ENCODE data around the gene INSR.
A peak's percentile ranks its signal among the peaks of the same experiment; 100 is the strongest.
"Not testable (repeated sequence)": the region's sequence is repeated elsewhere in the genome, so short reads cannot be mapped to it uniquely, and the experiment has no call there.

Gene INSR

DNA sequence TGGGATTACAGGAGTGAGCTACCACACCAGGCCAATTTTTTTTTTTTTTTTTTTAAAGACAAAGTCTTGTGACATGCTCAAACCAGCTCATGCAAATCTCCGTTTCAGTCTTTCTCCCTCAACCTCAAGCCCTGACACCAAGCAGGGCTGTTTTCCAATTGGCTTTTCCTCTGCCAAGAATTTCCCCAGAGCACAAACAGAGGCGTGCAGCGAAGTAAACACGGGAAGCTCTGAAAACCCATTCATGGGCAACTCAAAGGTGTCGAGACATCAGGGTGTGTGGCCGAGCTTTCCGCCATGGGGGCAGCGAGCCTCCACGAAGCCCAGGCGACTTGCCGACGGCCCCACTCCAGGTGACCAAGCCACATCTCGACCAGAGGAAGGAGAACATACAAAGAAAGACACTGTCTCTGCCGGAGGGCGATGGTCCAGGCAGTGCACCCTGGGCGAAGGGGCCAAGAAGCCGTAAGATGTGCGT lies 70.0 kb downstream of the INSR start:
- no peak for DNase-seq (ENCODE audit: low spot score)

DNA sequence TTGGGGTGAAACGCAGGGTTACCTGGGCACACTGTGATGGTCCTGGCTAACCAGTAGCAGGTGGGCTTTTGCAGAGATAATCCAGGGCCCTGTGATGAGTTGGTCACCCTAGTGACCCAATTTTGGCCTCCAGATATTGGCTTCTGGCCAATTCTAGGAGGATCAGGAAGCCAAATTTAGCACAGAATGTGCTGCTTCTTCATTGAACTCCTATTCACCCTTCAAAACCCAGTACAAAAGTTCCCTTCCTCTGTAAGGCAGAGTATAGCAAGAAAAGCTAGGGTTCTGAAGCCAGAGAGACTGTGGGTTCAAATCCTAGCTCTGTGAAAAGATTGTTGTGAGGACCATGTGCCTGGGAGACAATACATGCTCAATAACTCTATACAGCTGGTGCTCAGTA lies 70.8 kb downstream of the INSR start:
- no peak for DNase-seq (ENCODE audit: low spot score)

DNA sequence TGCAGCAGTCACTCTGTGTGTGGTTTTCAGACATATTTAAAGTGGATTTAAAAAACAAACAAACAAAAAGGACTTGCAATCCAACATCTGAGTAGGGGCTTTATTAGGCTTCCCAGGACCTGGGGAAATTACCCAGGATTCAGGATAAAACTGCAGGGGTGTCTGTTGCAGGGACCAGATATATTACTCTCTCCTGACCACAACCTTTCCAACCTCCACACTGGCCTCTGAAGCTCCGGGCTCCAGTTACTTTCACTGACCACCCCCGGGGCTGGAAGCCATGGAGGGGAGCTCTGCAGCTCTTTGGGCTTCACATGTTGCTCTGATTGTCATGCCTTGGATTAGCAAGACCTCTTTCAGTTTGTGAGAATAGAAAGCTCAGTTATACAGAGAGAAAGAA lies 75.2 kb downstream of the INSR start:
- no peak for DNase-seq (ENCODE audit: low spot score)

DNA sequence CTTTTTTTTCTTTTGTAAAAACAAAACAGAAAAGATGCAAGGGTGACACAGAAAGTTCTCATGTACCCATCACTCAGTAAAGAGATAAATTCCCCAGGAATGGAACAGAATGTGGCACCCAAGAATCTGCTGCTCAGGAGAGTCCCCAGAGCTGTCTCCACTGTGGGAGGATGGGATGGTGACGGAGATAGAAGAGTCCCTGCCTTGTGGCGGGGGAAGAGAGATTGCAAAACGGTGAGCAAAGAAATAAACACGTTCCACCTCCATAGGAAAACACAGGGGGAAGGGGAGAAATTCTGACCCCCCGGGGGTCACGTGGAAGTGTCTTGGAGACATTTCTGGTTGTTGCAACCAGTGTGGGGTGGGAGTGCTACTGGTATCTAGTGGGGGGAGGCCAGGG lies 76.4 kb downstream of the INSR start:
- no peak for DNase-seq (ENCODE audit: low spot score)

DNA sequence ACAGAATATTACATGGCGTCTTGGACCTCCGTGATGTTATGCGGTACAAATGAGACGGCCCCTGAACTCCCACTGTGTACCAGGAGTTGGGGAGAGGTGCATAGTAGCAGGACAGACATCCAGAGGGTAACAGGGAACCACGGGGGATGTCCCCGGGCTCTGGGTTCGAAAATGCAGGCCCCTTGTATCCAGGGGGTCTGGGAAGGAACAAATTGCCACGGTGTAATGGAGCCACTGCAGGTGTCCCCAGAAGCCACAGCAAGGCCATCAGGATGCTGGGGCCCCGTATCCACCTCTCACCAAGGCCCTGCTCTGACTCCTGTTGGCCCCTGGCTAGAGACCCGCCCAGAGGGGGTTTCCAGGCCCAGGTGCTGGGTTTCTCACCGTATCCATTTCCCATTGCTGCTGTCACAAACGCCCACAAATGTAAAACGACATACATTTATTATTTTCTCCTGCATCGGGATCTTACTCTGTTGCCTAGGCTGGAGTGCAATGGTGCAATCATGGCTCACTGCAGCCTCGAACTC lies 77.8 kb downstream of the INSR start:
- DNase-seq (ENCODE audit: low spot score), result no peak

DNA sequence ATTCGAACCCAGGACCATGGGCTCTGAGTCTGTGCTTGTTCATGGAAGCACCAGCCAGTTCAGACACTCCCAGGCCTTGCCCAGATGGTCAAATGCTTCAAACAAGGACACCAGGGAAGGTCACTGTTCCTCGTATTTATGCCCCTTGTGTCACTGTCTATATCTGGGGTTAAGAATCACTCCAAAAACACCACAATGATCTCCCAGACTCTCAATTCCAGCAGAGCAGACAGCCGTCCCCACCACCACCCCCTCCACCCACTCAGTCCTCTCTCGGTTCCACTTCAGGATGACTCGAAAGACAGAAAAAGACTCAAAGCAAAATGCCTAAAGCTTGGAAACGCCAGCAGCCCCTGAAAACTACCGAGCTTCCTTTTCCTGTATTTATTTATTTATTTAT lies 79.0 kb downstream of the INSR start:
- no peak for DNase-seq (ENCODE audit: low spot score)

DNA sequence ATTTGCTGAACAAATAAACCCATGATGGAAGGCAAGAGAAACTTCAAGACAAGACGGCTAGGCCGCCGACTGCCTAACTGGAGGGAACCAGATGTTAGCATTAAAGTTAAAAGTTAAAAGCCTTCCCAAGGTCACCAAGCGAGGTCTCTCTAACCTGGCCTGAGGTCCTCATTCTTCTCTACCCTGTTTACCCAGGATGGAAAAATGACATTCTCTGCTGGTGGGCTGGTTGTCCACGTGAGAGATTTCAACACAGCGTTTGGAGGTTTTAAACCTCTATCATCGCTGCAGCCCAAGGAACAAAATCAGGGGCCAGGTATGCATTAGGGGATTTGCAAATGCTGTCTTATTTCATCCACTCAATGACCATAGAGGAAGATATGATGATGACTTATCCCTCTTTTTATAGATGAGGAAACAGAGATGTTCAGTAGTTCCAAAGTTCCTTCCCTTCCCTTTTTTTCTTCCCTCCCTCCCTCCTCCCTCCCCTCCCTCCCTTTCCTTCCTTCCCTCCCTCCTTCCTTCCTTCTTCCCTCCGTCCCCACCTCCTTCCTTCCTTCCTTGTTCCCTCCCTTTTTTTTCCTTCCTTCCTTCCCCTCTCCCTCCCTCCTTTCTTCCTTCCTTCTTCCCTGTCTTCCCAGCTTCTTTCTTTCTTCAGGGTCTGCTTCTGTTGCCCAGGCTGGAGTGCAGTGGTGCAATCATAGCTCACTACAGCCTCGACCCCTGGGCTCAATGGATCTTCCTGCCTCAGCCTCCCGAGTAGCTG lies 79.7 kb downstream of the INSR start:
- DNase-seq (ENCODE audit: low spot score), result no peak

DNA sequence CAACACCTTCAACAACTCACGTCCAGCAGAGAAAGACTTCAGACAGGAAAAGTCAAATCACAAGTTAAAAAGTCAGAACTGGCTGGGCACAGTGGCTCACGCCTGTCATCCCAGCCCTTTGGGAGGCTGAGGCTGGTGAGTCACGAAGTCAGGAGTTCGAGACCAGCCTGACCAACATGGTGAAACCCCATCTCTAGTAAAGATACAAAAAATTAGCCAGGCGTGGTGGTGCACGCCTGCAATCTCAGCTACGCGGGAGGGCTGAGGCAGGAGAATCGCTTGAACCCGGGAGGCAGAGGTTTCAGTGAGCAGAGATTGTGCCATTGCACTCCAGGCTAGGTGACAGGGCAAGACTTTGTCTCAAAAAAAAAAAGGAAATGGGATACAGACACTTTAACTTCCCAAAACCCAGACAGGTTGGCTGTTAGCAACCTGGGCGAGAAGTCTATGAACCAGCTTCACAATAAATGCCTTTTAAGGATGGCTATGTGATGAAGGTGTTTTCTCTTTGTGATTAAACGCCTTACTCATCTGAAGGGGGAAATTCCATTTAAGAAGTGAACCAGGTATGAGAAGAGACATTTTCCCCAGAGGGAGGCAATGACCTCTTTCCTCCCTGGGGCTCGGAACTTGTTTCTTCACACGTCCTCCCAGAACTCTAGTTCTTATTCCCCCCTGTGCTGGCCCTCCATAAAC lies 80.4 kb downstream of the INSR start:
- DNase-seq (ENCODE audit: low spot score), result no peak

DNA sequence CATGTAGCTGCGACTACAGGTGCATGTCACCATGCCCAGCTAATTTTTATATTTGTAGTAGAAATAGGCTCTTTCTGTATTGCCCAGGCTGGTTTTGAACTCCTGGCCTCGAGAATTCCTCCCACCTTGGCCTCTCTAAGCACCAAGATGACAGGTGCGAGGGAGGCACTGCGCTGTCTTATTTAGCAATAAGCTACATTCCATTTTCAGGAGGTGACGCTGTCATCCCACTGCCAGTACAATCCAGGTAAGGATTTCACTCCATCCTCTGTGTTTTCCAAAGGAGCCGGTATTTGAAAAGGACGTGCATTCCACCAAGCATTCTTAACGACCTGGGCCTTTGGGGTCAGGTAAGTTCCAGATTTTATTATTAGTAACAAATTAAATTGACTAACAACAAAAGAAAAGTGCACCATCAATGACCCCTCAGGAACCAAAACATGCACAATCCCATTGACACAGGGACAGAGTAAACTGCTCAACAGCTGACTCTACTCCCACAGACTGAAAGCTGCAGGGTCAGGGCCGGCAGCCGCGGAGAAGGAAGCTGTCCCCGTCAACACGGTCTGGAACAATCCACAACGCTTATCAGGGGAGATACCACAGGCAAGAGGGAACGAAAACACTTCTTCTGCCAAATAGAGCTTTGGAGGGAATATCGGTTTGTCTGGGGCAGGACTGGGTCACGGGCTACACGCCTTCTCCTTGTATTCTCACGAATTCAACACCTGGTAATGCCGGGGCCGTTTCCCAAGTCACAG lies 82.8 kb downstream of the INSR start:
- no peak for DNase-seq (ENCODE audit: low spot score)

DNA sequence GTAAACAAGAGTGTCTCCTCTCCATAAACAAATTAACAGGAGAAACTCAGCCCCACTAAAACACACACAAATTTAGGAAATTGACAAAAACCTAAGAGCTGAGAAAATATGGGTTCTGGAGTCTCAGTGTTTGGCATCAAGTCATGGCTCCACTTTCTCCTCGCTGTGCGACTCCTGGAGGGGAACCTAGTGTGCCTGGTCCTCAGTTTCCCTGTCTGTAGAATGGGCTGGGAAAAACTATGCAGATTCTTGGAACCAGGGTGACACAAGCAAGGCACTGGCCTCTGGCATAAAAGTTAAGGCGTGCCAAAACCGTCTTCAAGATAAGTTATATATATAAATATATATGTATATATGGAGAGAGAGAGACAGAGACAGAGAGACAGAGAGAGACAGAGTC lies 83.9 kb downstream of the INSR start:
- DNase-seq (ENCODE audit: low spot score), result no peak

DNA sequence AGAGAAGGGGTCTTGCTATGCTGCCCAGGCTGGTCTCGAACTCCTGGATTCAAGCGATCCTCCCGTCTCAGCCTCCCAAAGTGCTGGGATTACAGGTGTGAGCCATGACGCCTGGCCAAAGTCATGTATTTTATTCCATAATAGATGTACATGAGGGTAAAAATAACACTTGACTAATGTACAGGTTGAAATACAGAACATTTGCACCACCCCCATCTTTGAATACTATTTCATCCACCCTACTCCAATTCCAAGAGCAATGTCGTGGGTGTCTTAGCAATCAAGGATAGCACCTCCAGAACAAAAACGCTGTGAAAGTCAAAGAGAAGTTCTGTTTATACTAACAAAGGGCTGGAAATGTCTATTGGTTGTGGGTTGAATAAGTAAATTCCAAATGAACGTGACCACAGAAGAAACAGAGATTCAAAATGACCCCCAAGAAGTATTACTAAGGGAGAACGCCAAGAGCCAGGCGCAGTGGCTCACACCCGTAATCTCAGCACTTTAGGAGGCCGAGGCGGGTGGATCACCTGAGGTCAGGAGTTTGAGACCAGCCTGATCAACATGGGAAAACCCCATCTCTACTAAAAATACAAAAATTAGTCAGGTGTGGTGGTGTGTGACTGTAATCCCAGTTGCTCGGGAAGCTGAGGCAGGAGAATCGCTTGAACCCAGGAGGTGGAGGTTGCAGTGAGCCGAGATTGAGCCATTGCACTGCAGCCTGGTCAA lies 84.5 kb downstream of the INSR start:
- not testable (repeated sequence) for DNase-seq (ENCODE audit: low spot score)

DNA sequence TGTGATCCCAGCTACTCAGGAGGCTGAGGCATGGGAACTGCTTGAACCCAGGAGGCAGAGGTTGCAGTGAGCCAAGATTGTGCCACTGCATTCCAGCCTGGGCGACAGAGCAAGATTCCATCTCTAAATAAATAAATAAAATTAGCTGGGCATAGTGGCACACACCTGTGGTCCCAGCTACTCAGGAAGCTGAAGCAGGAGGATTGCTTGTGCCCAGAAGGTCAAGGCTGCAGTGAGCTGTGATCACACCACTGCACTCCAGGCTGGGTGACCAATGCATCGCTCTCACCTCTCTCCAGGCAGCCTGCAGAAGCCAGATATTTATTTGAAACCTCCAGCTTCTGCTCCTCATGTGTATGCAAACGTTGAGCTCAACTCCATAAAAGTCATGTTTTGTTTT lies 85.2 kb downstream of the INSR start:
- not testable (repeated sequence) for DNase-seq (ENCODE audit: low spot score)

DNA sequence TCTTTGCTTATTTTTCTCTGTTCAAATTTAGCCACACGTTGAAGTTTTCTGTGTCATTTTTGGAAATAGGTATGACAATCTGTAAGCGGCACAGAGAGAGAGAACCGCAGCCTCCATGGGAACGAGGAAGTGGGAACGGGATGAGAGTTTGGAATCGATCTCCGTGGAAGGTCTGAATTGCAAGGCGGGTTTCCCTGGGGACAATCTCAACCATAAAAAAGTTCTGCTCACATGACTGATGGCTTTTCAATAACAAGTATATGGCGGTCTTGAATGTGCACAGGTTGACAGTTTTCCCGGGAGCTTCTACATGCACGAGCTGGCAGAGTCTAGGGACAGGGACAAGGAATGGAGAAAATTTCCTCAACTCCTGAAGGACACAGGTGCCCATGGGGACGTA lies 90.9 kb downstream of the INSR start:
- DNase-seq (ENCODE audit: low spot score), result no peak

DNA sequence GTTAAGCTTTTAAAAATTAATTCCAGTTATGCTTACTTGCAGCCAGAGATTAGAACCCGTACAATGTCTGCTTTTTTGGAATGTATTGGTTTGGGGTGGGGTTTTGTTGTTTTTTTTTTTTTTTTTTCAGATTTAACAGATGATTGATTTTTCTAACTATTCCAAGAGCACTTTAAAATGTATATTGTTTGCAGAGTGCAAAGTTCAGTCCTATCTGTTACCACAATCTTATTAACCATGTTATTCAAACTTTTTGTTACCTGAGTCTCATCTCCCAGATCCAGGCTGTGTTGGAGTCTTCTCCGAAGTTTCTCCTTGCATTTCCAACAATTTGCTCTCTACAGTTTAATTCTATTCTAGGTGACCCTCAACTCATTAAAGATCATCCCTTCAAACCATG lies 91.3 kb downstream of the INSR start:
- no peak for DNase-seq (ENCODE audit: low spot score)

DNA sequence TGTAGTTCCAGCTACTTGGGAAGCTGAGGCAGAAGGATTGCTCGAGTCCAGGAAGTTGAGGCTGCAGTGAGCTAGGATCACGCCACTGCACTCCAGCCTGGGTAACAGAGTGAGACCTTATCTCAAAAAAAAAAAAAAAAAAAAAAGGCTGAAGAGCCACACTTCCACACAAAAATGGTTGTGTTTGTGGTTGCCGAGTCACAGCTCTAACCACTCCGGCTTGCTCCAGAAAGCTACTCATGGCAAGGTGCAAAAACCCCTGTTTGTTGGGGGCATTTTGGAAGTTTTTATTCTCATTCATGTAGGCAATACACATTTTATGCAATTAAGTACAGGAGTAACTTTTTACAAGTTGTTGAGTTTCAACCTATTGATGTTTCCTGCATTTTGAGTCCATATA lies 93.5 kb downstream of the INSR start:
- no peak for DNase-seq (ENCODE audit: low spot score)

DNA sequence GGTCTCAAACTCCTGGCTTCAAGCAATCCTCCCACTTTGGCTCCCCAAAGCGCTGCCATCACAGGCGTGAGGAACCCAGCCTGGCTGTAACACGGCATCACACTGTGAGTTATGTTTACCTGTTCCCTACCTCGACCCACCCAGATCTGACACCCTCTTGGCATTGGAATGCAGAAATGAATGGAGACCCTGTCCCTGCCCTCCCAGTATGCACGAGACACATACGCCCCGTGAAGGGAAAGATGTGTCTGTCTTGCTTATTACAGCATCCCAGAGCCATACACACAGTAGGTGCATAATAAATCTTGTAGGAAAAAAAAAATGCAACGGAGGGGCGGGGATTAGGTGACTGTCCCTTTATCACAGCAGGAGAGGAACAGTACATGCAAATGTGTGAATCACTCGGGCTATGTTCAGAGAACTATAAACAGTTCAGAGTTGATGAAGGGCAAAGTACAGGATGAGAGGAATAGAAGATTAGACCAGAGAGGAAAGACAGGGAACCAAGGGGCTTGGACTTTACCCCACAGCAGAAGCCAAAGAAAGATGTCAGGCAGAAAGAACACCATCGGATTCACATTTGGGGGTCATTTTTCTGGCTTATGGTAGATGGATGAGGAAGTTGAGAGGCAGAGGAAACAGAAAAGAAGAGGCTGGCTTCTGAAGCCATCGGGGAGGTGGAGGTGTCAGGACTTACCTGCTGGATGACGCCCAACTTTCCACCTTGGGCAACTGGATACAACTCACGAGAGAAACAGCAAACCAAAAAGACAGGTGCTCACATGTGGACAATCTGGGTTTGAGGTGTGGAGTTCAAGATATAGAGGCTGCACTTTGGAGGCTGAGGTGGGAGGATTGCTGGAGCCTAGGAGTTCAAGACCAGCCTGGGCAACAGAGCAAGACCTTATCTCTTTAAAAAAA lies 94.3 kb downstream of the INSR start:
- no peak for DNase-seq (ENCODE audit: low spot score)

DNA sequence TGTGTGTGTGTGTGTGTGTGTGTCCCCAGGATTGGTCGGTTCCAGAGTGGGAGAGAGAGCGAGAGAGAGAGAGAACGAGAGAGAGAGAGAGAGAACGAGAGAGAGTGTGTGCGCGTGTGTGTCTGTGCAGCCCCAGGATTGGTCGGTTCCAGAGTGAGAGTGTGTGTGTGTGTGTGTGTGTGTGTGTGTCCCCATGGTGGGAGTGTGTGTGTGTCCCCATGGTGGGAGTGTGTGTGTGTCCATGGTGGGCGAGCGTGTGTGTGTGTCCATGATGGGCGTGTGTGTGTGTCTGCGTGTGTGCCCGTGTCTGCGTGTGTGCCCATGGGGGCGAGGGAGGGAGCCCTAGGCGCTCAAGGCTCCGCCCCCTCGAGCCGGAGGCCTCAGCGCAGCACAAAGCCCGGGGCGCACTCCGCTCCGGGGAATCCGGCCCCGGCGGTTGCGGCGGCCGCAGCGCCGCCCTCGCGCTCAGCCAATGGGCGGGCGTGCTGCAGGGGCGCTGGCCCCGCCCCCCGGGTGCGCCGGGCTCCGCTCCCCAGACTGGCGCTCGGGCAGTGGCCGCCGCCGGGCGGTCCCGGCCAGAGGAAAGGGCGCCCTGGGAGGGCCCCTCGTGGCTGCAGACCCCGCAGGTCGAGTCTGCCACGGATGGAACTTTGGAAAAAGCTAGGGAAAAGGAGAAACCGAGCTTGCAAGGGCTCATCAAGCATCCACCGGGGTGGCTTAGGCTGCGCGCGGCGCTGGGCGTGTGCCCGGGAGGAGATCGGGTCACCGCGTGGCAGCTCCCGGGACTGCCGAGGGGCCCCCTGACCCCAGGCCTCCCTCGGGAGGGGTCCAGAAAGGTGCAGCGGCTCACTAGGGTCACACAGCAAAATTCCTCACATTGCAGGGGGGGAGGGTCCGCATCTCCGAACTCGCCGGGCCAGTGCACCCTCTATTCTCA lies 96.2 kb downstream of the INSR start:
- peak; percentile 91 for DNase-seq (ENCODE audit: low spot score)

DNA sequence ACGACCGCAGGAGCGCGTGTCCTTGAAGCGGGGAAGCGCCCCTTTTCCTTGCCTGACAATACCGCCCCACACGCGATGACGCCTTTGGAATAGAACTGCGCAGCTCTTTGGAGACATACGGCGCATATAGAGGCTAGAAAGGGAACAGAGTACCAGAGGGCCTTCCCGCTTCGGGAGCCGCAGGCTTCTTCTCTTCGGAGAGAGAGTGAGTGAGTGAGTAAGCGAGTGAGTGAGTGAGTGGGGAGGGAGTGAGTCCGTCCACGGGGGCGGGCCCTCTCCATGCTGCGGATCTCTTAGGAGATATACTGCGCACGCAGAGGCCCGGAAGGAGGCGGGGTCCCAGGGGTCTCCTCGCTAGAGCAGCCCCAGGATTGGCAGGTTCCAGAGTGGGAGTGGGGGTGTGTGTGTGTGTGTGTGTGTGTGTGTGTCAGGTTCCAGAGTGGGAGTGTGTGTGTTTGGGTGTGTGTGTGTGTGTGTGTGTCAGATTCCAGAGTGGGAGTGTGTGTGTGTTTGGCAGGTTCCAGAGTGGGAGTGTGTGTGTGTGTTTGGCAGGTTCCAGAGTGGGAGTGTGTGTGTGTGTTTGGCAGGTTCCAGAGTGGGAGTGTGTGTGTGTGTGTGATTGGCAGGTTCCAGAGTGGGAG lies 97.0 kb downstream of the INSR start:
- peak; percentile 88 for DNase-seq (ENCODE audit: low spot score)

DNA sequence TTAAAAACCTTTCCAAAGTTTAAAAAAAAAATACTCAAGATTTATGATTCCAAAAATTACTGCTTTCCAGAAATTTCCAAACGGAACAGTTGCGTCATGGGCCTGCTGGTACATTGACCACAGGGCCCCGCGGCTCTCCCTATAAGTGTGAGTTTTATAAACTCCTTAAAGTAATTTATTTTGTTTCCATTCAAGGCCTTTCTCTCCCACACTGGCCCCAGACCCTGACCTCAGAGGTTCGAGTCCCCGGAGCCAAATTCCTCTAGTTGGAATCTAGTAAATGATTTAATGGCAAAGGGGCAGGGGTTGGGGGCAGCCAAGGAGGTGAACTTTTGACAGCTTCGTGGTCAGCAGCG lies 97.5 kb downstream of the INSR start:
- no peak for DNase-seq (ENCODE audit: low spot score)
